ENCODE data around the gene CCDC142.

CCDC142 gene

DNA sequence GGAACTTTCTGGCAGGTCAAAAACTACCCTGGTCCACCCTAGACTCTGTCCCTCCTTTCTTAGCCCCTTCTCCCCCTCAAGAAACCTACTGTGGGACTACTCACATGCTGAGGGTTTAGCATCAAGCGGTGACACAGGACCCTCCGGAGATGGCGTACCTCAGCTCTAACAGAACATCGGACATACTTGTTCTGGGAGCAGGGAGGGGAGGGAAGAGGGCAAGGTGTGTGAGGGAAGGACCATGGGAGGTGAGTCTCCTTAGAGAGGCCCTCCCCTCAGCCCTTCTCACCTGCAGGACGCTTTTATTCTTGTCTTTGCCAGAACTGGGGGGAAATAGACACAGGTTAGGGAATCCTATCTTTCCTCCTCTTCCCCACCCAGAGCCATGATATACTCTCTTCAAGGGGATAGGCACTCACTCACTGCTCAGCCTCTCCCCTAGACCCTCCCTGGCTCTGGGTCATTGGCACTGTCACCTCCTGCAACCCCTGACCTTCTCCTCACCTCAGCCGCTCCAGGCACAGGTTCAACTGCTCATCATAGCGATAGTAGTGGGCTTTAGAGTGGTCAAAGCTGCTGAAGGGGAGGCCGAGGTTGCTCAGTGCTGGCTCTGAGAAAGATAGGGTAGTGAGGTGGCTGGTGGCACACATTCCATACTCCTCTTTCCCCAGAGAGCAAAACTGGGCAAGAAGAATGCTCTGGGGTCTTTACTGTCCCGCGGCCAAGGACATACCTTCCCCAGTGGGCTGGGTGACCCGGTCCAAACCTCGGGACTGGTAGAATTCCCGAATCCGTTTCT is 22.8 kb upstream of the CCDC142 start:
- TF ChIP-seq FOXM1 (IDR thresholded peaks at IDR 0.05; ENCODE audit: borderline replicate concordance, low read depth): no peak
- TF ChIP-seq, protein P1, sequence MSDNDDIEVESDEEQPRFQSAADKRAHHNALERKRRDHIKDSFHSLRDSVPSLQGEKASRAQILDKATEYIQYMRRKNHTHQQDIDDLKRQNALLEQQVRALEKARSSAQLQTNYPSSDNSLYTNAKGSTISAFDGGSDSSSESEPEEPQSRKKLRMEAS (IDR thresholded peaks at IDR 0.05): no peak
- TF ChIP-seq EGR1 (IDR thresholded peaks at IDR 0.05): no peak
- no peak for TF ChIP-seq CEBPB (IDR thresholded peaks at IDR 0.05)
- no peak for TF ChIP-seq TEAD4 (IDR thresholded peaks at IDR 0.05)
- TF ChIP-seq, protein P2, sequence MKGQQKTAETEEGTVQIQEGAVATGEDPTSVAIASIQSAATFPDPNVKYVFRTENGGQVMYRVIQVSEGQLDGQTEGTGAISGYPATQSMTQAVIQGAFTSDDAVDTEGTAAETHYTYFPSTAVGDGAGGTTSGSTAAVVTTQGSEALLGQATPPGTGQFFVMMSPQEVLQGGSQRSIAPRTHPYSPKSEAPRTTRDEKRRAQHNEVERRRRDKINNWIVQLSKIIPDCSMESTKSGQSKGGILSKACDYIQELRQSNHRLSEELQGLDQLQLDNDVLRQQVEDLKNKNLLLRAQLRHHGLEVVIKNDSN (IDR thresholded peaks at IDR 0.05): no peak
- no peak for TF ChIP-seq EP300 (IDR thresholded peaks at IDR 0.05; ENCODE audit: borderline replicate concordance)
- no peak for TF ChIP-seq NFIC (IDR thresholded peaks at IDR 0.05)
- TF ChIP-seq TCF12 (IDR thresholded peaks at IDR 0.05; ENCODE audit: low read depth): no peak
- TF ChIP-seq TAF1 (IDR thresholded peaks at IDR 0.05; ENCODE audit: low read depth): no peak
- TF ChIP-seq YY1 (IDR thresholded peaks at IDR 0.05; ENCODE audit: low read depth): no peak
- TF ChIP-seq CREB1 (IDR thresholded peaks at IDR 0.05; ENCODE audit: low read depth): no peak
- TF ChIP-seq, protein P3, sequence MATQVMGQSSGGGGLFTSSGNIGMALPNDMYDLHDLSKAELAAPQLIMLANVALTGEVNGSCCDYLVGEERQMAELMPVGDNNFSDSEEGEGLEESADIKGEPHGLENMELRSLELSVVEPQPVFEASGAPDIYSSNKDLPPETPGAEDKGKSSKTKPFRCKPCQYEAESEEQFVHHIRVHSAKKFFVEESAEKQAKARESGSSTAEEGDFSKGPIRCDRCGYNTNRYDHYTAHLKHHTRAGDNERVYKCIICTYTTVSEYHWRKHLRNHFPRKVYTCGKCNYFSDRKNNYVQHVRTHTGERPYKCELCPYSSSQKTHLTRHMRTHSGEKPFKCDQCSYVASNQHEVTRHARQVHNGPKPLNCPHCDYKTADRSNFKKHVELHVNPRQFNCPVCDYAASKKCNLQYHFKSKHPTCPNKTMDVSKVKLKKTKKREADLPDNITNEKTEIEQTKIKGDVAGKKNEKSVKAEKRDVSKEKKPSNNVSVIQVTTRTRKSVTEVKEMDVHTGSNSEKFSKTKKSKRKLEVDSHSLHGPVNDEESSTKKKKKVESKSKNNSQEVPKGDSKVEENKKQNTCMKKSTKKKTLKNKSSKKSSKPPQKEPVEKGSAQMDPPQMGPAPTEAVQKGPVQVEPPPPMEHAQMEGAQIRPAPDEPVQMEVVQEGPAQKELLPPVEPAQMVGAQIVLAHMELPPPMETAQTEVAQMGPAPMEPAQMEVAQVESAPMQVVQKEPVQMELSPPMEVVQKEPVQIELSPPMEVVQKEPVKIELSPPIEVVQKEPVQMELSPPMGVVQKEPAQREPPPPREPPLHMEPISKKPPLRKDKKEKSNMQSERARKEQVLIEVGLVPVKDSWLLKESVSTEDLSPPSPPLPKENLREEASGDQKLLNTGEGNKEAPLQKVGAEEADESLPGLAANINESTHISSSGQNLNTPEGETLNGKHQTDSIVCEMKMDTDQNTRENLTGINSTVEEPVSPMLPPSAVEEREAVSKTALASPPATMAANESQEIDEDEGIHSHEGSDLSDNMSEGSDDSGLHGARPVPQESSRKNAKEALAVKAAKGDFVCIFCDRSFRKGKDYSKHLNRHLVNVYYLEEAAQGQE (IDR thresholded peaks at IDR 0.05; ENCODE audit: low read depth): no peak
- TF ChIP-seq ZBTB7A (IDR thresholded peaks at IDR 0.05; ENCODE audit: low read depth): no peak
- TF ChIP-seq RAD21 (IDR thresholded peaks at IDR 0.05; ENCODE audit: low read depth): no peak

DNA sequence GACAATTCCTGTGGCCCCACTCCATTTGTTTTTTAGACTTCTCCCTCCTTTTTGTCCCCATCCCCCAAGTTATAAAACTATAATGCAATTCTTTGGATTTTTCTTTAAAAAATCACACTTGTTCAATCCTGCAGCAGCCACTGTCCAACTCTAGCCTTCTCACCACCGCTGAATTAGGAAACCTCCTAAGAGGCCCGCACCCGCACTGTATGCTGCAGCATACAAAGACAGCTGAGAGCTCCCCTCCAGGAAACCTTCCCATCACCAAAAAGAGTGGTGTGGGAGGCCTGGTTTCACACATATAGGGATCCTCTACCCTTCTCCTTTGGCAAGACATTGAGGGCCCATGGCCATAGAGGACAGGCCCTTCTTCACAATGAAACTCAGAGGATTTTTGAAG is 21.8 kb upstream of the CCDC142 start:
- no peak for TF ChIP-seq YY1 (IDR thresholded peaks at IDR 0.05; ENCODE audit: low read depth)
- no peak for TF ChIP-seq CEBPB (IDR thresholded peaks at IDR 0.05)
- no peak for TF ChIP-seq TAF1 (IDR thresholded peaks at IDR 0.05; ENCODE audit: low read depth)
- TF ChIP-seq NFIC (IDR thresholded peaks at IDR 0.05): no peak
- TF ChIP-seq, protein P3 (IDR thresholded peaks at IDR 0.05; ENCODE audit: low read depth): no peak
- TF ChIP-seq TEAD4 (IDR thresholded peaks at IDR 0.05): no peak
- no peak for TF ChIP-seq FOXM1 (IDR thresholded peaks at IDR 0.05; ENCODE audit: borderline replicate concordance, low read depth)

DNA sequence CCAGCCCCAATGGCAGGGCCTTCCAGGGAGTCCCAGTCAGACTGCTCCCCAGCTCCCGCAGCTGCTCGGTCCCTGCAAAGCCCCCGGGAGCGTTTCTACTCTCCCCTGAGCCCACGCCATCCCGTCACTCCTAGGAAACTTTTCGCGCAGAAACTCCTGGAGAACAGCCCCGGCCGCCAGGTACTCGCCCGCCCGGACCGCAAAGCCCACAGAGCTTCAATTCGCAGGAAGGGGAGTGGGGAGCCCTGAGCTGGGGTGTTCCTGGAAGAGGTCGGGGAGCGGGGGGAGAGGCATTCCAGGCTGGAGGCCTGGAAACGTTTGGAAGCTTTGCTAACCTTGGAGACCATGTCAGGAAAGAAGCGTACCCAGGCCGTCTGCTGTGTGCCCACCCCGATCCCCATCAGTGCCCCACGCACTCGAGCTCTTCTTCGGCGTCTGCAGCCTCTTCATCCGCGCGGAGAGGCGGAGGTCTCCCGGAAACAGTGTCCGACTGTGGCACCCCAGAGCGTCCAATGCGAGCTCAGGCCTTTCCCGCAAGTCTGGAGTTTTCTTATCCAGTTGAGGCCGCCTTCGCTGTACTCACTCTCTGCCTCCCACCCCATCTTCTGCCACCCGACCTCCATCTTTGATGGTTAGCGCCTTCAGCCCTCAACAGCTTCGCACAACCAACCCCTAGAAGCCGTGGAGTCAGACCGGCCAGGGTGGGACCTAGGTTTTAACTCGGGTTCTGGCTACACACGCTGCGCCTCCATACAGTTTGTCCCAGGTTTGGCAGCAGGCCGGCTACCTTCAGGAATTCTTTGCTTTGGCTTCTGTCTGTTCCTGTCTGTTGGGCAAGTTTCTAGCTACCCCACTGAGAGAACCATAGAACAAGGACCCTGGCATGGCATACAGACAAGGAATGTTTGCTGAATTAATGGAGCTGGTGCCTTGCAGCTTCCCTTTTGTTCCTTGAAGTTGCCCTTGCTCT is 21.0 kb upstream of the CCDC142 start:
- TF ChIP-seq TAF1 (IDR thresholded peaks at IDR 0.05; ENCODE audit: low read depth): no peak
- TF ChIP-seq FOXM1 (IDR thresholded peaks at IDR 0.05; ENCODE audit: borderline replicate concordance, low read depth): no peak
- no peak for TF ChIP-seq RAD21 (IDR thresholded peaks at IDR 0.05; ENCODE audit: low read depth)
- TF ChIP-seq TCF12 (IDR thresholded peaks at IDR 0.05; ENCODE audit: low read depth): no peak
- no peak for TF ChIP-seq YY1 (IDR thresholded peaks at IDR 0.05; ENCODE audit: low read depth)
- no peak for TF ChIP-seq EP300 (IDR thresholded peaks at IDR 0.05; ENCODE audit: borderline replicate concordance)
- TF ChIP-seq, protein P1 (IDR thresholded peaks at IDR 0.05): no peak
- TF ChIP-seq, protein P2 (IDR thresholded peaks at IDR 0.05): no peak
- TF ChIP-seq TEAD4 (IDR thresholded peaks at IDR 0.05): no peak

DNA sequence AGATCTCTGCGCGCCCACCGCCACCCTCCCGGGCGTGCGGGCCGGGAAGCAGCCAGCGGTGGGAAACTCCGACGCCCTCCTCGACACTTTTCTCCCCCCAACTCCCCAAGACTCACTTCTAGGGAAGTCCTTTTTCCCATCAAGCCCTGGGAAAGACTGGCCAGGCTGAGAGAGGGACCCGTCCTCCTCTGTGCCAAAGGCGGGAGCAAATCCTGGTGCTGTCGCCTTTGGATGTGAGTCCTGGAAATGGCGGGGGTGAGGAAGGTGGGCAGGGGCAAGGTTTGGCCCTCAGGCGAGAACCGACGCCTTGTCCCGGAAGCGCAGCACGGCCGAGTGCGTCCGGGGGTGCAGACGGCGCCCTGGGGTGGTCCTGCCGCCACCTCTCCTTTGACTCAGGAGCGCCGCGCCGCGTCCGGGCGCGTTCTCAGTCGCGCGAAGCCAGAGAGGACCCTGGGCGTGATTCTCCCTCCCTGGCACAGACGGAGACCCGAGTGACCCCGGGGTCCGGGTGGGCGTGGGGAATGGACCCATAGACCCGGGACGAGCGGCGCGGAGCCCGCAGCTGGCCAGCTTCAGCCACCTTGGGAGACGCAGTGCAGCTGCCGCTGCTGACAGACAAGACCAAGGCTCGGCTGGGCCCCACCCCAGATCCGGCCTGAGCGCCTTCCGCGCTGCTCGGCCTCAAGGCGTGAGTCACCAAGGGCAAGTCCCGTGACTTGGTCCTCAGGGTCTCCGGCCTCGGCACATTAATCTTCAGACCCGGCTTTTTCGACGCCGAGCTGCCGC is 20.1 kb upstream of the CCDC142 start:
- TF ChIP-seq NFIC (IDR thresholded peaks at IDR 0.05) (peak; percentile 15; the same call in 1 of the 2 replicates), FOXM1 (IDR thresholded peaks at IDR 0.05; ENCODE audit: borderline replicate concordance, low read depth) (no peak), YY1 (IDR thresholded peaks at IDR 0.05; ENCODE audit: low read depth) (no peak), EGR1 (IDR thresholded peaks at IDR 0.05) (peak; percentile 14; the same call in 1 of the 2 replicates), RAD21 (IDR thresholded peaks at IDR 0.05; ENCODE audit: low read depth) (peak; percentile 31; the same call in 1 of the 2 replicates), TEAD4 (IDR thresholded peaks at IDR 0.05) (no peak), TAF1 (IDR thresholded peaks at IDR 0.05; ENCODE audit: low read depth) (peak; percentile 58; the same call in 1 of the 2 replicates), EP300 (IDR thresholded peaks at IDR 0.05; ENCODE audit: borderline replicate concordance) (peak; percentile 37; the same call in 1 of the 2 replicates), TCF12 (IDR thresholded peaks at IDR 0.05; ENCODE audit: low read depth) (peak; percentile 39; the same call in 1 of the 2 replicates), CREB1 (IDR thresholded peaks at IDR 0.05; ENCODE audit: low read depth) (no peak), CEBPB (IDR thresholded peaks at IDR 0.05) (no peak), ZBTB7A (IDR thresholded peaks at IDR 0.05; ENCODE audit: low read depth) (peak; percentile 96)
- TF ChIP-seq, protein P1 (IDR thresholded peaks at IDR 0.05): peak; percentile 74
- TF ChIP-seq, protein P3 (IDR thresholded peaks at IDR 0.05; ENCODE audit: low read depth): no peak
- TF ChIP-seq, protein P2 (IDR thresholded peaks at IDR 0.05): peak; percentile 65
